A673 (cell line): ENCODE results near the gene AKAP1. TPM values are rescaled to one million over a fixed set of nuclear protein-coding genes. Genes with fewer than 3 reads are reported as not detected.

ENCODE experiments used
- Bru-seq: library from RNA; stranded (reverse); fragments of 400-500 nt; gene quantifications from one replicate; lab custom pipeline; 2021; lab: Mats Ljungman, UMichigan
- BruChase-seq, 2 experiments: library from RNA; stranded (reverse); fragments of 400-500 nt; gene quantifications; one replicate each; lab custom pipeline; 2021; lab: Mats Ljungman, UMichigan
- BruUV-seq: library from RNA; stranded (reverse); fragments of 400-500 nt; replicated peaks from 2 replicates; lab custom pipeline; 2021; lab: Mats Ljungman, UMichigan
- CTCF ChIA-PET: fragments of 300-600 bp; sonication (Branson Sonifier 250); formaldehyde crosslinking; loops from one replicate; lab custom pipeline; 2022; ENCODE audit warnings: antibody characterized with exemption; lab: Charles Lee
- POLR2A ChIA-PET: fragments of 300-600 bp; sonication (Branson Sonifier 250); formaldehyde crosslinking; loops from one replicate; lab custom pipeline; 2022; ENCODE audit warnings: antibody characterized with exemption; ENCODE audit not compliant: low non-redundant PET; lab: Charles Lee
- DNase-seq: peaks from one replicate; pipeline ENCODE4 v3.0.0-alpha.2; 2015; ENCODE audit warnings: low spot score
- H3K27ac ChIP-seq: fragments of 200-600 bp; sonication (generic); 2 replicates; pipeline ENCODE4 v1.5.1; 2016; ENCODE audit warnings: mixed run types, low read depth, mild to moderate bottlenecking, mixed read lengths, antibody characterized with exemption, low read length; ENCODE audit not compliant: poor library complexity, severe bottlenecking
- H3K27me3 ChIP-seq: fragments of 200-600 bp; sonication (generic); replicated peaks from 2 replicates; pipeline ENCODE4 v1.6.1; 2017; ENCODE audit warnings: mixed run types, low read depth, mild to moderate bottlenecking, mixed read lengths, antibody characterized with exemption, low read length; ENCODE audit not compliant: insufficient read depth, poor library complexity
- H3K36me3 ChIP-seq: fragments of 200-600 bp; sonication (generic); 2 replicates; pipeline ENCODE4 v1.6.1; 2016; ENCODE audit warnings: mixed run types, mild to moderate bottlenecking, mixed read lengths, antibody characterized with exemption, low read length; ENCODE audit not compliant: insufficient read depth, poor library complexity, severe bottlenecking
- H3K4me1 ChIP-seq: fragments of 200-600 bp; sonication (generic); 2 replicates; pipeline ENCODE4 v1.6.1; 2017; ENCODE audit warnings: mixed run types, mild to moderate bottlenecking, mixed read lengths, antibody characterized with exemption, low read length; ENCODE audit not compliant: insufficient read depth, poor library complexity, severe bottlenecking
- H3K4me3 ChIP-seq: fragments of 200-600 bp; sonication (generic); 2 replicates; pipeline ENCODE4 v1.5.1; 2016; ENCODE audit warnings: low read depth, mixed run types, mild to moderate bottlenecking, mixed read lengths, low read length; ENCODE audit not compliant: poor library complexity, severe bottlenecking
- H3K9me3 ChIP-seq: fragments of 200-600 bp; sonication (generic); 2 replicates; pipeline ENCODE4 v1.6.1; 2016; ENCODE audit warnings: mixed run types, low read depth, mild to moderate bottlenecking, mixed read lengths, antibody characterized with exemption, low read length; ENCODE audit not compliant: poor library complexity, severe bottlenecking
- EZH2 ChIP-seq: fragments of 200-600 bp; sonication (generic); IDR thresholded peaks from 2 replicates; pipeline ENCODE4 v1.6.1; 2017; ENCODE audit warnings: borderline replicate concordance, low read depth, mild to moderate bottlenecking, mixed read lengths, antibody characterized with exemption, low read length; ENCODE audit not compliant: poor library complexity, severe bottlenecking
- intact Hi-C: fragments of 100-400 bp; cut with micrococcal nuclease; formaldehyde crosslinking; loops from one replicate; pipeline ENCODE4 v1.10.0; 2022; ENCODE audit not compliant: unreplicated experiment
- long read RNA-seq: library from polyadenylated mRNA; stranded (forward); transcript quantifications from one replicate; pipeline ENCODE4 v2.0.0, GENCODE V29; 2022
- total RNA-seq: library from RNA; stranded (reverse); gene quantifications from 2 replicates; pipeline ENCODE4 v1.2.3, GENCODE V29; 2021
- TF ChIP-seq, protein P1 (sequence below): fragments of 300-800, 200-600 bp; sonication (generic); conservative IDR thresholded peaks from 2 replicates; pipeline ENCODE4 v1.5.1; 2017; ENCODE audit warnings: low read depth, mild to moderate bottlenecking, antibody characterized with exemption, low read length, moderate library complexity, mixed read lengths

Gene AKAP1, protein sequence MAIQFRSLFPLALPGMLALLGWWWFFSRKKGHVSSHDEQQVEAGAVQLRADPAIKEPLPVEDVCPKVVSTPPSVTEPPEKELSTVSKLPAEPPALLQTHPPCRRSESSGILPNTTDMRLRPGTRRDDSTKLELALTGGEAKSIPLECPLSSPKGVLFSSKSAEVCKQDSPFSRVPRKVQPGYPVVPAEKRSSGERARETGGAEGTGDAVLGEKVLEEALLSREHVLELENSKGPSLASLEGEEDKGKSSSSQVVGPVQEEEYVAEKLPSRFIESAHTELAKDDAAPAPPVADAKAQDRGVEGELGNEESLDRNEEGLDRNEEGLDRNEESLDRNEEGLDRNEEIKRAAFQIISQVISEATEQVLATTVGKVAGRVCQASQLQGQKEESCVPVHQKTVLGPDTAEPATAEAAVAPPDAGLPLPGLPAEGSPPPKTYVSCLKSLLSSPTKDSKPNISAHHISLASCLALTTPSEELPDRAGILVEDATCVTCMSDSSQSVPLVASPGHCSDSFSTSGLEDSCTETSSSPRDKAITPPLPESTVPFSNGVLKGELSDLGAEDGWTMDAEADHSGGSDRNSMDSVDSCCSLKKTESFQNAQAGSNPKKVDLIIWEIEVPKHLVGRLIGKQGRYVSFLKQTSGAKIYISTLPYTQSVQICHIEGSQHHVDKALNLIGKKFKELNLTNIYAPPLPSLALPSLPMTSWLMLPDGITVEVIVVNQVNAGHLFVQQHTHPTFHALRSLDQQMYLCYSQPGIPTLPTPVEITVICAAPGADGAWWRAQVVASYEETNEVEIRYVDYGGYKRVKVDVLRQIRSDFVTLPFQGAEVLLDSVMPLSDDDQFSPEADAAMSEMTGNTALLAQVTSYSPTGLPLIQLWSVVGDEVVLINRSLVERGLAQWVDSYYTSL
- total RNA-seq (38.8 and 43.4 TPM in 2 replicates), Bru-seq, nascent RNA (percentile 72 among the genes with signal in this experiment), BruChase-seq, experiment 1, labeled RNA remaining after a 2-hour chase (percentile 76 among the genes with signal in this experiment), BruChase-seq, experiment 2, labeled RNA remaining after a 6-hour chase (percentile 77 among the genes with signal in this experiment)
- long read RNA-seq, transcript AKAP1-202 (11 exons, 3,970 nt), result major isoform, 73 of 100 reads
- long read RNA-seq, partial matches to known transcripts, result 16 of 100 reads
- long read RNA-seq, other reads (novel, unspliced or antisense), result 11 of 100 reads

DNA sequence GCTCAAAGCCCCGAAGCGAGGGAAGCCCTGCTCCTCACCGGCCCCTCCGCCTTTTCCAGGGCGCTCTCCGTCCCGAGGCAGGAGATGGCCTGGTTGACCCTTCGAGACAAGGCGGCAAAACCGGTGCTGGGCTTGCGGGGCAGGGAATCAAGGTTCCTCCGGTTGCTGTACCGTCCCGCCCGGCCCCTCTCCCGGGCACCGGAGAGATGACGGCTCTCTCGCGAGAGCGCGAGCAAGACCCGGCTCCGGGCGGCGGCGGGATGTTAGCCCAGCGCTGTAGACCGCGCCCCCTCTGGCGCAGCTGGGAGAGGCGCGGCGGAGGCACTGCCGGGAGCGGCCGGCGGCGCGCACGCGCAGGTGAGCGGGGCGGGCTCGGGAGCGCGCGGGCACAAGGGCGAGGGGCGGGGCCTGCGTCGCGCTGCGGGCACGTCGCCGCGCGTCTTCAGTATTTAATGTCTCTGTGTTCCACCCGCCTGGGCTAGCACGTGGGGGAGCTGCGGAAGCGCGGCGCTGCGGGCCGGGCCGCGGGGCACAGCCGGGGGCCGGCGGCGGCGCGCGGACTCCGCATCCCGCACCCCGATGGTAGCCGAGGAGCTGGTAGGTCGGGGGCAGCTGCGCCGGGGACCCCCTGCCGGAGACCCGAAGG is at the start of gene AKAP1:
TSS of gene AKAP1 (plus strand) at position 445 of the 646 bp plus-strand sequence. CDS start 20,219 bp downstream, outside the sequence.
- H3K4me3 ChIP-seq, result peak within 1 kb of the TSS; percentile 56
- no TSS peak for BruUV-seq
- H3K36me3 ChIP-seq, result no peaks in the 10 kb centered on the region
- ChIA-PET POLR2A (no interaction called here), CTCF (no interaction called here)
- intact Hi-C loops, result no loop called here
- H3K27ac ChIP-seq, result peak within 1 kb of the TSS; percentile 80
- DNase-seq, result peak; percentile 98
- peaks cover 5% of the 10 kb centered on the region for H3K4me1 ChIP-seq
- no peaks in the 10 kb centered on the region for H3K9me3 ChIP-seq
- H3K27me3 ChIP-seq, result no peaks in the 10 kb centered on the region
- TF ChIP-seq, protein P1, sequence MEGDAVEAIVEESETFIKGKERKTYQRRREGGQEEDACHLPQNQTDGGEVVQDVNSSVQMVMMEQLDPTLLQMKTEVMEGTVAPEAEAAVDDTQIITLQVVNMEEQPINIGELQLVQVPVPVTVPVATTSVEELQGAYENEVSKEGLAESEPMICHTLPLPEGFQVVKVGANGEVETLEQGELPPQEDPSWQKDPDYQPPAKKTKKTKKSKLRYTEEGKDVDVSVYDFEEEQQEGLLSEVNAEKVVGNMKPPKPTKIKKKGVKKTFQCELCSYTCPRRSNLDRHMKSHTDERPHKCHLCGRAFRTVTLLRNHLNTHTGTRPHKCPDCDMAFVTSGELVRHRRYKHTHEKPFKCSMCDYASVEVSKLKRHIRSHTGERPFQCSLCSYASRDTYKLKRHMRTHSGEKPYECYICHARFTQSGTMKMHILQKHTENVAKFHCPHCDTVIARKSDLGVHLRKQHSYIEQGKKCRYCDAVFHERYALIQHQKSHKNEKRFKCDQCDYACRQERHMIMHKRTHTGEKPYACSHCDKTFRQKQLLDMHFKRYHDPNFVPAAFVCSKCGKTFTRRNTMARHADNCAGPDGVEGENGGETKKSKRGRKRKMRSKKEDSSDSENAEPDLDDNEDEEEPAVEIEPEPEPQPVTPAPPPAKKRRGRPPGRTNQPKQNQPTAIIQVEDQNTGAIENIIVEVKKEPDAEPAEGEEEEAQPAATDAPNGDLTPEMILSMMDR, result no peak; the same call in 1 of the 2 replicates
- TF ChIP-seq EZH2, result no peak

DNA sequence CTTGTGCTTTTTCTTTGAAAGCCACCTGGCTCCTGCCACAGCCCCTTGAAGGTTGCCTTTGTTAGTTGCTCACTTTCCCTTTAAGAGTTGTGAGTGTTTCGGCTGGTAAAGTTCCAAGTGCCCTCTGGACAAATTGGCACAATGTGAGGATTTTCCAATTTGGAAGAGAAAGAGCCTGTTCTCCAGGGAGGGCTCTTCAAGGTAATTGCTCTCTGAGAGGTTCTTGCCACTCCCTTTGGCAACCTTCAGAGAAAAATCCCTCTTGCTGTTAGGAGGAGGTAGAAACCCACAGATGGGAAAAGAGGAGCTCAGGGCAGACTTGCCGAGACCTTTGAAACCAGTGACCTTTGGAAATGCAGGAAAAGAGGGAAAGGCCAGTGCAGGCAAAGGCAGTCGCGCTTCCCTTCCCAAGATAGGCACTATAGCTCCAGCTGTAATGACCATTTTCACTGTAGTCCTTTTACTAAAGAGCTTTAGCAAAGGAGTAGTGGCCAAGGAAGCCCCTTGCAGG is 49.0 kb upstream of the AKAP1 start:
- Histone ChIP-seq H3K4me1 (no peaks in the 10 kb centered on the region), H3K36me3 (no peaks in the 10 kb centered on the region), H3K9me3 (no peaks in the 10 kb centered on the region), H3K27ac (no peak overlapping the region), H3K27me3 (peaks cover 25% of the 10 kb centered on the region), H3K4me3 (no peak overlapping the region)
- TF ChIP-seq, protein P1, result no peak
- no peak for TF ChIP-seq EZH2
- POLR2A ChIA-PET, result no interaction called here
- DNase-seq, result no peak
- intact Hi-C loops, result no loop called here
- CTCF ChIA-PET, result no interaction called here
- BruUV-seq, result no TSS peak
